GM19467 (cell line): ENCODE results near the gene SIGLEC10.
A peak's percentile ranks its signal among the peaks of the same experiment; 100 is the strongest.
"Not testable (repeated sequence)": the region's sequence is repeated elsewhere in the genome, so short reads cannot be mapped to it uniquely, and the experiment has no call there.

Experiments used
- ATAC-seq: cut with Tn5 transposase; IDR thresholded peaks from one replicate; pipeline ENCODE4 v1.9.1; 2021; ENCODE audit warnings: mild to moderate bottlenecking, moderate library complexity; ENCODE audit not compliant: unreplicated experiment

The SIGLEC10 gene, protein sequence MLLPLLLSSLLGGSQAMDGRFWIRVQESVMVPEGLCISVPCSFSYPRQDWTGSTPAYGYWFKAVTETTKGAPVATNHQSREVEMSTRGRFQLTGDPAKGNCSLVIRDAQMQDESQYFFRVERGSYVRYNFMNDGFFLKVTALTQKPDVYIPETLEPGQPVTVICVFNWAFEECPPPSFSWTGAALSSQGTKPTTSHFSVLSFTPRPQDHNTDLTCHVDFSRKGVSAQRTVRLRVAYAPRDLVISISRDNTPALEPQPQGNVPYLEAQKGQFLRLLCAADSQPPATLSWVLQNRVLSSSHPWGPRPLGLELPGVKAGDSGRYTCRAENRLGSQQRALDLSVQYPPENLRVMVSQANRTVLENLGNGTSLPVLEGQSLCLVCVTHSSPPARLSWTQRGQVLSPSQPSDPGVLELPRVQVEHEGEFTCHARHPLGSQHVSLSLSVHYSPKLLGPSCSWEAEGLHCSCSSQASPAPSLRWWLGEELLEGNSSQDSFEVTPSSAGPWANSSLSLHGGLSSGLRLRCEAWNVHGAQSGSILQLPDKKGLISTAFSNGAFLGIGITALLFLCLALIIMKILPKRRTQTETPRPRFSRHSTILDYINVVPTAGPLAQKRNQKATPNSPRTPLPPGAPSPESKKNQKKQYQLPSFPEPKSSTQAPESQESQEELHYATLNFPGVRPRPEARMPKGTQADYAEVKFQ

DNA sequence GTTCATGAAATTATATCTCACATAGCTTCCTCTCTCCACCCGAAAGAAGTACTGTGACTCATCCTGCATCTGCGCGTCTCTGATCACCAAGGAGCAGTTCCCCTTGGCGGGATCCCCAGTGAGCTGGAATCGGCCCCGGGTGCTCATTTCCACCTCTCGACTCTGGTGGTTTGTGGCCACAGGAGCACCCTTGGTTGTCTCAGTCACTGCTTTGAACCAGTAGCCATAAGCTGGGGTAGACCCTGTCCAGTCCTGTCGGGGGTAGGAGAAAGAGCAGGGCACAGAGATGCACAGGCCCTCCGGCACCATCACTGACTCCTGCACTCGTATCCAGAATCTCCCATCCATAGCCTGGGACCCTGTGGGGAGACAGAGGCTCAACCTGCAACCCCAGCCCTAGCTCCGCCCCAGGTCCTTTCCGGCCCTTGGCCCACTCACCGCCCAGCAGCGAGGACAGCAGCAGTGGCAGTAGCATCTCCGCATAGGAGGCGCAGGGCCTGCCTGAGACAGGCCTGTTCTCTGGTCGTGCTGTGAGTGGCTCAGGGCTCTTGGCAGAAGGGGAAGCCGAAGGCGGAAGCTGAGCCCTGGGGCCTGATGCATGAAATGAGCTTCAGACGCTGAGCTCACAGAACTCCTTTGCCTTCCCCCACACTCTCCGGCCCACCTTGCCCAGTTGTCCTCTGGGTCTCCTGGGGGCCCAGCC is at the start of gene SIGLEC10:
TSS of gene SIGLEC10 (minus strand) at position 536 of the 703 bp plus-strand sequence. CDS start at position 475, 61 bp downstream.
- no peak for ATAC-seq

DNA sequence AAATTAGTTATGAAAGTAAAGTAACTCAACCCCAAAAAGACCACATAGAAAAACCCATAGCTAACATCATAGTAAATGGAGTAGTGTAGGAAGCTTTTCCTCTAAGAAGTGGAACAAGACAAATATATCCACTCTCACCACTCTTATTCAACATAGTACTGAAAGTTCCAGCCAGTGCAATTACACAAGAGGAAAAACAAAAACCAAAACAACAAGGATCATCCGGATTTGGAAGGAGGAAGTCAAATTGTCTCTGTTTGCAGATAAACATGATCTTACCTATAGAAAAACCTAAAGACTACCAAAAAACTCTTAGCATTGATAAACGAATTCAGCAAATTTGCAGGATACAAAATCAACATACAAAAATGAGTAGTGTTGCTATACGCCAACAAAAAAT is 49.3 kb upstream of the SIGLEC10 start:
- ATAC-seq = no peak

DNA sequence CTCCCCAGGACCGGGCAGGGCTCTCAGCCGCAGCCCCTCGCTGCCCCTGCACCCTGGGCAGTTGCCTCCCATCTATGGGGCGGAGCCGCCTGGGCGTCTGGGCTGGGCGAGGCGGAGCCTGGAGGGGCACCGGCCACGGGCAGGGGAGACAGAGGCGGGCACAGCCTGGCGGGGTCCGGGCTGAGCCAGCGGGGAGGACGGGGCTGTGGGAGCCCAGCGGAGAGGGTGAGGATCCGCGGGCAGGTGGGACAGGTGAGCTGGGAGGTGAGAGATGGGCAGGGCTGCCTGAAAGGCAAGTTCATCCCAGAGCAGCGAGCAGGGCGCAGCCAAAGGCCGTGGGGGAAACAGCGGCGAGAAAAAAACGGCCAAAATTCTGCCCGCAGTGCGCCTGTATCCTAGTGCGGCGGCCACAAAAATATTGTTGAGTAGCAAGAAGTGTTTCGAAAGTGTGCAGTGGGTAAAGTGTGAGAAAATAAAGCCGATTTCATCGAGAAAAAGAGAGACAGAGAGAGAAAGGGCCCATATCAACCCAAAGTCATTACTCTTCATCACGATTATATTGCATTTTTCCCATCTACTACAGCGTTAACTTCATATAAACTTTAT is 46.6 kb upstream of the SIGLEC10 start:
- not testable (repeated sequence) for ATAC-seq

DNA sequence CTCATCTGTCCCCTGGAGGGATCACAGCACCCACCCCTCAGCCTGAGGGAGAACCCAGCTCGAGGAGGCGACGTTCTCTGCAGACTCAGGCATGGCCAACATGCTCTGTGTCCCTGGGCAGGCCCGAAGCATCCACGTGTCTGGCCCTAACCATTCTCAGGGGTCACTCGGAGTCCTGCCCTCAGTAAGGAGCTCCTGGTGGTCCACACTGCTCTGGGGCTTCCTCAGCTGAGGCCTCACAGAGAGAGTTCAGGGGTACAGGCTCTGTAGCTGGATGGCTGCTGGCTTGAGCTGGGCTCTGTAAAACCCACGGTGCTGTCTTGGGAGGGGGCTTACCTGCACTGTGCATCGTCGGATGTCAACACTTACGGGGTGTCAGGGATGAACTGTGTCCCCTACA is 45.2 kb upstream of the SIGLEC10 start:
- ATAC-seq = no peak

DNA sequence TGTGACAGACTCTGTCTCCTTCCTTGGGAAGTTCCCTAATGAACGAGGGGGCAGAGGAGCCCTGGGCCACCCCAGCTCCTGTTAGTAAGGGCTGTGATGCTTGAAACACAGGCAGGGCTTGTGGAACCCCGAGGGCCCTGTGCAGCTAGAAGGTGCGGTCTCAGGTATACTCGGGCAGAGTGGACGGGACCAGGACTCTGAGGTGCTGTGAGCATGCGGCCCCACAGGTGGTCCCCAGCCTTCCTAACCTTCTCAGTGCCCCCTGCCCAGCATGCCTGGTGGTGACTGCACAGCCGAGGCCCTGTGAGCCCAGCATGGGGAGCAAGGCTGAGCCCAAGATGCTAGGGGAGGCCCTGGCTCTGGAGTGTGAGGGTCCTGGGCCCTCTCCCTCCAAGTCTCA is 44.8 kb upstream of the SIGLEC10 start:
- no peak for ATAC-seq

DNA sequence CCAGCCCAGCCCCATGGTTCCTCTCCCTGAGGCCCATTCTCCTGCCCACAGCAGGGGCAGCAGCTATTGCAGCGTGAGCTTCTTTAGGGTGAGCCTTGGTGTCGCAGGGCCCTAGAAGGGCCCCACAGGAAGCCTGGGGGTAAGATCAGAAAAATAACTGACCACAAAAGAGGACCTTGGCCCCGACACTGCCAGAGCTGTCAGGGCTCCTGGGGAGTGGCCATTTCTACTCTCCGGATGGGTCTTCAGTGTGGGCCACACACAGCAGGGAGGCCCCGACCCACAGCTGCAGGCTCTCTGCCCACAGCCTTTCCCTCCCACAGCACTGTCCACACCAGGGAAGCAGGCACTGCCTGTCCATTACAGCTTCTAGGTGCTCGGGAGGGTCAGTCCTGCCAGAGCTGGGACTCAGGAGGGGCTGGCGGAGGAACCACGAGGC is 44.3 kb upstream of the SIGLEC10 start:
- ATAC-seq = no peak

DNA sequence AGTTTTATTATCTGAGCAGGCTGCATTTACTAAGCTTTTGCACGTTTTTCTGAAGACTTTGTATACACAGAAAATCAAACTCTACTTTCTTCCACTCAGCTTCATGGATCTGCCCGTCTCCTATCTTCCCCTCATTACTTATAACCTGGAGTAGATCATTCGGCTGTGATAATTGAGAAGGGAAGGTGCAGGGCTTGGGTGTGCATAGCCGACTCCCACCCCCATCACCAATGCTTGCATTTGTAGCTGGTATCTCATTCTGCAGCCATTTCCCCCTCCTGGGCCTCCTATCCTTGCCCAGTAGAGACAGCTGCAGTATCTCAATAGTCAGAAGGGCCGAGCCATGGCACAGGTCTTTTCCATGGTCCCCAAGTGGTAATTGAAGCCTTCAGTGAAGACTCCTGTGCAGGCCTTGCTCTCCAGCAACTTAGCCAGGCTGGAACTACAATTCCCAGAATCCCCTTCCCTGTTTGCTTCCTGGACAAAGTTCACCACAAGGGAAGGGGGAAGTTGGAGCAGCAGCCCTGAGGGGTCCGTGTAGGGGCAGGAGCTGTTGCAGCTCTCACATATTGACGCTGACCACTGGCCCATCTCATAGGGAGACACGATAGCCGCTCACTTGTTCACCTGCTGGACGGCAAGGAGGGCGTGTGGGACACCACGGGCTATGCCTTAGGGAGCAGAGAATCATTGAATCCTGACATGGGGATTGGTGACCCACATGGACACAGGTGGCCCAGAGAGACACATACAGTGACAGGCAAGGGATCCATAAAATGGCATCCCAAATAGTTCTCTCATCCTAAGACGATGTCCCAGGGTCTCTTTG is 42.9 kb upstream of the SIGLEC10 start:
- ATAC-seq = no peak

DNA sequence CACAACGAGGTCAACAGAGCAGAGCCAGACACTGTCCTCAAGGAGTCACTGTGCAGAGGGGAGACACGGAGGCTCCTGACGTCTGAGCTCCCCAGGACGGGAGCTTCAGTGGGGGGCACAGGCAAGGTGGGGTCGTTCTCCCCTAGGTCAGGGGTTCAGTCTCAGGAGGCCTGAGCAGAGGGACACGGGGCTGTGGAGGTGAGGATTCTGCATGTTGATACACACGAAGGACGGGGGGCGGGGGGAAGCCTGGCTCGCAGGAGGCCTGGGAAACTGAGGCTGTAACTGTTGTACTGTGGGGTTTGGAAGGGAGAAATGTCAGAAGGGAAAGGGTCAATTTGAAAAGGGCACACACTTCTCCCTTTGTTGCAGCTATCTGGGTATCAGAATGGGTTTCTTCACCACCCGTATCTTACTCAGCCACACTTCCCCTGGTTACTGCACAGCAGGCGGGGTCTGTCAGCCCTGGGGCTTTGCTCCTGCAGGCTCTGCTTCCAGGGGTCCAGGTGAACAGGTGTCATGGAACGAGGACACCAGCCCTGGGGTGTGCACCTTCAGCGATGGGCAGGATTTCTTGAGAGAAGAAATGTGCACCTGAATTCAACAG is 41.6 kb upstream of the SIGLEC10 start:
- ATAC-seq = no peak

DNA sequence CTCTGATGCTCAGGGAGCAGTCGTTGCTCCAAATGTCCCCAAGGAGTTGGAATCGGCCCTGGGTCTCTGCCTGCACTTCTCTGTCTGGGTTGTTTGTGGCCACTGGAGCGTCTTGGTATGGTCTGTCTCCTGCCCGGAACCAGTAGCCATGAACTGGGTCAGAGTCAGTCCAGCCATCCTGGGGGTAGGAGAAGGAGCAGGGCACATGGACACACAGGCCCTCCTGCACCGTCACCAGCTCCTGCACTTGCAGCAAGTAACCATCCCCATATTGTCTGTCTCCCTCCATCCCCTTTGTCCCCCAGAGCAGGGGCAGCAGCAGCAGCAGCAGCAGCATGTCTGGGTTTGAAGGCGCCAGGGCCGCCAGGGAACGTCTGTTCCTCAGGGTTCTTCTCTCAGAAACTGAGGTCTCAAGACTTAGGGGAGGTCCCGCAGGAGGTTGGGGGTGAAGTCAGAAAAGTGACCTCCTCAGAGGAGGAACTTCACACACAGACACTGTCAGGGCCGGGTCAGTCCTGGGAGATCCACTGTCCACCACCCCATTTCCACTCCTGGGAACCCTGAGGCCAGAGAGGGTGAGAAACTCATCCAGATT is 40.7 kb upstream of the SIGLEC10 start, which contains the start of gene SIGLEC8:
TSS of gene SIGLEC8 (minus strand) at position 404 of the 595 bp plus-strand sequence. CDS start at position 337, 67 bp downstream.
- ATAC-seq = no peak

DNA sequence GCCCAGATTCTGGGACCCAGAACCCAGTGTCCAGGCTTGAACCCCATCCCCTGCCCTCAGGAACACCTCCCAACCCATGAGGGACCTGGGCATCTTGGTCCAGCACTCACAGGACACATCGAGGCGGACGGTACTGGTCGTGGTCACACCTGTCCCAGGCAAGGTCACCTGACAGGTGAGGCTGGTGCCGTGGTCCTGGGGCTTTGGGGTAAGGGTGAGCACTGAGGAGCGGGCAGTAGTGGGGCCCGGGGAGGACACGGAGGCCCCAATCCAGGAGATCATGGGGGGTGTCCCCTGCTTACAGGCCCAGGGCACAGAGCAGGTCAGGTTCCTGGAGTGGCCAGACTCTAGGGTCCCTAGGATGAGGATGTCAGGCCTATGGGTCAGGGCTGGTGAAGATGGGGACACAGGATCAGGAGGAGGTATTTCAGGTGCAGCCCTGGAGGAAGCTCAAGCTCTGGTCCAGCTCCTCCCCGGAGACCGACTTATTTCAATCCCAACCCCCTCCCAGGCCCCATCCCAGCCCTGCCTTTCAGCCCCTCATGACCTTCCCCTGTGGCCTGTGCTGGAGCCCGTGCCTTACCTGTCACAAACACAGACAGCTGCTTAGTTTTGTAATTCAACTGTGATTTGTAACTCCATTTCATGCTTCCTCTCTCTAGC is 40.0 kb upstream of the SIGLEC10 start:
- no peak for ATAC-seq

DNA sequence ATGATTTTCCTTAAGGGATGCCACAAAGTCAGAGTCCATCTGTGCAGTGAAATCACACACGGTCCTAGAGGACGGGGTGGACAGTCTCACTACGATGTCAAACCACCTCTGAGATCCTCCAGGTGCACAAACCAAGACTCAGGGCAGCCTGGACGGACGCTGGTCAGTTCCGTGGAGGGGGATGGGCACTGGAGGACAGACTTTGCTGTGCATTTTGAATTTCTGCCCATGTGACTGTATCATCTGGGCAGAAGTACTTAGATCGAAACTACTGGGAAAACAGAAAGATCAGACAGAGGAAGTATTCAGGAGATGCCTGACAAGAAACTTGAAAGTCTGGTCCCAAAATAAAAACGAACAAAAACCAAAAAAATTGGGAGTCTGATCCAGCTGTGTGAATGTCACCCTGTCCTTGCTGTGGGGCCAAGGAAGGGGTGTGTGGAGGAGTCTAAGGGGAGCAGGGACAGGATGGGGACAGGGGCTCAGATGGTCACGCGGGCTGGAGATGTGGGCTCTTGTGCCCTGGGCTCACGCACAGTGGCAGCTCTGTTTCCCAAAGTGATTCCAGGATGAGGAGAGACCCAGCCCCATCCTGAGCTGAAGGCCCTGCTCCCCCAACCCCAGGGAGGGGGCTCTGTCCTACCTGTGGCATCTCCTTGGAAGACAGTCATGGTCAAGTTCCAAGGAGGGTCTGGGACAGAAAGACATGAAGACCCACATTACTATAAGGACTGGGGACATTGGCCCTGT is 39.3 kb upstream of the SIGLEC10 start:
- no peak for ATAC-seq

DNA sequence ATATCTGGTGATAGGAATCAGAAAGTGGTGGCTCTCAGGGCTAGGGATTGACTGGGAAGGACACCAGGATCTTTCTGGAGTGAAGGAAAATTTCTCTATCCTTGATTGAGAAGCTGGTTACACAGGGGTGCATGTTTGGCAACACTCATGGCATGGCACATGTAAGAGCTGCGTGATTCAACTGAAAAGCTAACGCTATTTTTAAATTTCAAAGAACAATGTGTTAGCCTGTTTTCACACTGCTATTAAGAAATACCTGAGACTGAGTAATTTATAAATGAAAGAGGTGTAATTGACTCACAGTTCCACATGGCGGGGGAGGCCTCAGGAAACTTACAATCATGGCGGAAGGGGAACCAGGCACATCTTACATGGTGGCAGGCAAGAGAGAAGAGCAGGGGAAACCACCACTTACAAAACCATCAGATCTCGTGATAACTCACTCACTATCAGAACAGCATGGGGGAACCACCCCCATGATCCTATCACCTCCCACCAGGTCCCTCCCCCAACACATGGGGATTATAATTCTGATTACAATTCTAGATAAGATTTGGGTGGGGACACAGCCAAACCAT is 33.4 kb upstream of the SIGLEC10 start:
- ATAC-seq = no peak

DNA sequence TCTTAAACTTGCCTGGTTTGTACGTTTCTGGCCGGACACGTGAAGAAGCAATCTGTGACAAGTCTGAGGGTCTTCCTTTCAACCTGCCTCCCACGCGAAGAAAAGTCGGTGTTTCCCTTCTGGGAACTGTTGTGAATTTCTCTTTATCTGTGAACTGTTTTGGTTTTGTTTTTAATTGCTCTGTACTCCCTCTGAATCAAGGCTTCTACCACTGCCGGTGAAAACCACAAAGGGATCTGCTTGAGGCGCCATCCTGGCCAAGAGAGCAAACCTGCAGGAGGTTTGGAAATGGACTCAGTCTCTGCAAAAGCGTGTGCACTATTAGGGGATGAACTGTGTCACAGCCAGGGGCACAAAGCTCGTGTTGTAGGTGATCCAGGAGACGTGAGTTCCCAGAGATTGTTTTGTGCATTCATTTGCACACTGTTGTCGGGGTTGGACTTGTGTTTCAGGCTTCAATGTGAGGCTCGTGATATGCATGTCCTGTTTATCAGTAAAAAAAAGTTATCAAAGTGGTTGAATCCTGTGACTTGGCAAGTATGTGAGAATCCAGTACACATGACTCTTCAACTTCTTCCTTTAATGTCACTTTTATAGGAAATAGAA is 31.1 kb upstream of the SIGLEC10 start:
- ATAC-seq = no peak

DNA sequence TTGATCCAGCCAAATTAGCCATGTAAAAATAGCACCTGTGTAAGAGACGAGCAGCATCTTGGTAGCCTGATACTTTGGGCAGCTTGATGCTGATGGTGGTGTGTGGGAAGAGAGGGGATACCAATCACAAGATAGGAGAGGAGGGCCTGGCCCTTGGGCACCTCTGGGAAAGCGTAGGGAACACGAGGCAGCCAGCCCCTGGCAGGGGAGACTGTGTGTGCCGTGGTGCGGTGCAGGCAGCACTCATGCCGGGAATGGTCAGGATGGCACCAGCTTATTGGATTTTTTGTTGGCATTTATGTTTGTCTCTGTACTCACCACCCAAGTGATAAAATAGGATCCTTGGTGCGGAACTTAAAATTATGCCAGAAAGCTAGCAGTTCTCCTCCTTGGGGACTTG is 30.6 kb upstream of the SIGLEC10 start:
- no peak for ATAC-seq

DNA sequence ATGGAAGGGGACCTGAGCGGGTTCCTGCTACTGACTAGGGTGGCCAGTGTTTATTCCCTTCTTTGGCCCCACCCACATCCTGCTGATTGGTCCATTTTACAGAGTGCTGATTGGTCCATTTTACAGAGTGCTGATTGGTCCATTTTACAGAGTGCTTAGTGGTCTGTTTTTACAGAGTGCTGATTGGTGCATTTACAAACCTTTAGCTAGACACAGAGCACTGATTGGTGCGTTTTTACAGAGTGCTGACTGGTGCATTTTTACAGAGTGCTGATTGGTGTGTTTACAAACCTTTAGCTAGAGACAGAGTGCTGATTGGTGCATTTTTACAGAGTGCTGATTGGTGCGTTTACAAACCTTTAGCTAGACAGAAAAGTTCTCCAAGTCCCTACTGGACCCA is 30.1 kb upstream of the SIGLEC10 start:
- ATAC-seq = not testable (repeated sequence)

DNA sequence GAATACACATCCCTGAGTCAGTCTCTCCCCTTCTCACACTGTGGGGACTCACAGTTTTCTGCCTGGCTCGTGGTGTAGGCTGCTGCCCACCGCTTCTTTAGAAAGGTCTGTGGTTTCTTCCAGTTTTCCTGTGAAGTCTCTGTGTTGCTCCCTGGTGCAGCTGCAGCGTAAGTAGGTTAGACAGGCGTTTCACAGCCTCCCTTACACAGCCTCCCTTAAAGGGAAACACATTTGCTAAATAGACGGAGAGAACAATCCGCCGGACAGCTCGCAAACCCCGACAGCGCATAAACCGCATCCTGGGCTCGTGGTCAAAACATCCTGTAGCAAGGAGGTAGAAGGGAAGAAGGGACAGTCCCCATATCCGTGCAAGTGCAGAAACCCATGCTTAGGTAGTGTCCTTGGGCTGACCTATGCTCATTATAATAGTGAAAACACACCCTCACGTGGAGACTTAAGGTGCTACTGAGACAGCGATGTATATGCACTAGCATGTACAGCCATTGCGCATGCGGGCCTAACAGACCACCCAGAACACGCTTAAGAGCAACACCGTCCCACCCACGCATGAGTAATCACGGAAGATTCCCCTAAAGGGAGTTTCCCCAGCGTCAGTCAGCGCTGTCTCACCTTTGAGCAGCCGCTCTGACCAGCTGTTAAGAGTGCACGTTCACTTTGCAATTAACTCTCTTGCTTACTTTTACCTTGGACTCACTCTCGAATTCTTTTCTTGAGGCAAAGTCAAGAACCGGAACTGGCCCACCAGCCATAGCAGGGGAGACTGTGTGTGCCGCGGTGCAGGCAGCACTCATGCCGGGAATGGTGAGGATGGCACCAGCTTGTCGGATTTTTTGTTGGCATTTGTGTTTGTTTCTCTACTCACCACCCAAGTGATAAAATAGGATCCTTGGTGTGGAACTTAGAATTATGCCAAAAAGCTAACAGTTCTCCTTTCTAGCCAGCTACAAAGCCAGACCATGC is 24.3 kb upstream of the SIGLEC10 start:
- ATAC-seq = peak; percentile 89
